Measurements from ENCODE around the gene NT5C2.

The NT5C2 gene

DNA sequence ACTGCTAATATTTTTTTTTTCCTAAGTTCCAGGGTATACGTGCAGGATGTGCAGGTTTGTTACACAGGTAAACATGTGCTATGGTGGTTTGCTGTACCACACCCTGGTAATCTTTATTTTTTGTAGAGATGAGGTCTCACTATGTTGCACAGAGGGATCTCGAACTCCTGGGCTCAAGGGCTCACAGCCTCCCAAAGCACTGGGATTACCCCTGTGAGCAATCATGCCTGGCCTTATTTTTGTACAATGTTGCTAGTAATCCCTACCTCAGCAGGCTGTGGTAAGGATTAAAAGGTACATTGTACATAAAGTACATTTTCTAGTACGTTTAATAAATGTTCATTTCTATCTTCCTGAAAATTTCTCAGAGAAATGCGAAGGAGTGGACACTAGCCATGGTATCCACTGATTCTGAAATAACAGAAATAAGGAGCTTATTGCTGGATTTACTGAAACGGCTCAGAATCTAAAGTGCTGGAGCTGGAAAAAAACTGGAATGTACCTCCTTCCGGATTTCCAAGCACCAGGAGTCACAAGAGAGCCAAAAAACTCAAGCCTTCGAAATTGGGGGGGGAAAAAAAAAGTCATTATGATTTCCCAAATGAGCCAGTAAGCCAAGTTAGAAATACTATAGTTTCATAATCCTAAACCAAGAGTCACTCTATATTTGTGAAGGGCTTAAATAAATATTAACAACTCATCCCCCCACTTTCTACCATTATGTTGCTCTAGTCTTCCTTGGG, 69.6 kb downstream of the NT5C2 start:
- DNase-seq (no peak), ATAC-seq (ENCODE audit: insufficient read depth, low read depth) (no peak)
- Histone ChIP-seq H3K9me3 (ENCODE audit: insufficient read depth, low read length, severe bottlenecking) (no peaks in the 10 kb centered on the region), H3K4me1 (ENCODE audit: insufficient read depth, low read length) (peaks cover 5% of the 10 kb centered on the region; the same call in 1 of the 2 replicates), H3K27ac (ENCODE audit: low read length) (no peak overlapping the region), H3K4me2 (ENCODE audit: insufficient read depth, low read length) (no peak overlapping the region), H2AFZ (ENCODE audit: low read depth, low read length) (no peak overlapping the region), H3K36me3 (ENCODE audit: insufficient read depth, low read length) (peaks cover 15% of the 10 kb centered on the region), H3K4me3 (ENCODE audit: low read depth in 1 of 2, low read length in 2 of 2) (no peak overlapping the region), H4K20me1 (ENCODE audit: insufficient read depth, low read length) (peaks cover 8% of the 10 kb centered on the region), H3K9ac (ENCODE audit: low read depth, low read length) (no peak overlapping the region), H3K79me2 (ENCODE audit: insufficient read depth, low read length) (peaks cover 58% of the 10 kb centered on the region), H3K27me3 (ENCODE audit: insufficient read depth, low read length, poor library complexity) (no peaks in the 10 kb centered on the region)
- no peak for TF ChIP-seq EZH2 (IDR thresholded peaks at IDR 0.05; ENCODE audit: borderline replicate concordance, low read depth, low read length, severe bottlenecking)
- TF ChIP-seq, protein P1, sequence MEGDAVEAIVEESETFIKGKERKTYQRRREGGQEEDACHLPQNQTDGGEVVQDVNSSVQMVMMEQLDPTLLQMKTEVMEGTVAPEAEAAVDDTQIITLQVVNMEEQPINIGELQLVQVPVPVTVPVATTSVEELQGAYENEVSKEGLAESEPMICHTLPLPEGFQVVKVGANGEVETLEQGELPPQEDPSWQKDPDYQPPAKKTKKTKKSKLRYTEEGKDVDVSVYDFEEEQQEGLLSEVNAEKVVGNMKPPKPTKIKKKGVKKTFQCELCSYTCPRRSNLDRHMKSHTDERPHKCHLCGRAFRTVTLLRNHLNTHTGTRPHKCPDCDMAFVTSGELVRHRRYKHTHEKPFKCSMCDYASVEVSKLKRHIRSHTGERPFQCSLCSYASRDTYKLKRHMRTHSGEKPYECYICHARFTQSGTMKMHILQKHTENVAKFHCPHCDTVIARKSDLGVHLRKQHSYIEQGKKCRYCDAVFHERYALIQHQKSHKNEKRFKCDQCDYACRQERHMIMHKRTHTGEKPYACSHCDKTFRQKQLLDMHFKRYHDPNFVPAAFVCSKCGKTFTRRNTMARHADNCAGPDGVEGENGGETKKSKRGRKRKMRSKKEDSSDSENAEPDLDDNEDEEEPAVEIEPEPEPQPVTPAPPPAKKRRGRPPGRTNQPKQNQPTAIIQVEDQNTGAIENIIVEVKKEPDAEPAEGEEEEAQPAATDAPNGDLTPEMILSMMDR (IDR thresholded peaks at IDR 0.05; ENCODE audit: borderline replicate concordance, extremely low read depth, low read length, poor library complexity, severe bottlenecking), result no peak

DNA sequence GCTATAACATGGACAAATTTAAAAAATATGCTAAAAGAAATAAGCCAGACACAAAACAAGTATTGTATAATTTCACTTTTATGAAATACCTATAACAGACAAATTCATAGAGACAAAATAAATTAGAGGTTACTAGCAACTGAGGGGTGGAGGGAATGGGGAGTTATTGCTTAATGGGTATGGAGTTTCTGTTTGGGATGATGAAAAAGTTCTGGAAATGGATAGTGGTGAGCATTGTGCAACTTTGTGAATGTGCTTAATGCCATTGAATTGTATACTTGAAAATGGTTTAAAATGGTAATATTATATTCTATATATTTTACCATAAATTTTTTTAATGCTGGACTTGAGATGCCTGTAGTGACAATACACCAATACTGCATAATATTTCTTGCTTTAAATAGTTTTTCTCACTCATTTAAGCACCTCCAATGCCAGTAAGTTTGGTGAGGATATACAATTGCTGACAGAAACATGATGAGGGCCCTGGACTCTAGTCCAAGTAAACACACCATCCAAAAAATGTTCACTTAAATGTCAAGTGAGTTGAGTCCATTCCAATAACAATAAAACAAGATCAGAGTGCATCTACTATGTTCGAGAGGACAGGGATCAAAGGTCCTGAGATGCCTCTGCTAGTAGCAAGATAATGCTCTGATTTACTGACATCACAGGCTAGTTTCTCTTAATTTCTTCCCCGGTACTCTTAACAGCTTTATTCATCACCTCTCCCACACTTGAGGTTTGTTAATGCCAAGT, 71.9 kb downstream of the NT5C2 start:
- TF ChIP-seq, protein P1 (IDR thresholded peaks at IDR 0.05; ENCODE audit: borderline replicate concordance, extremely low read depth, low read length, poor library complexity, severe bottlenecking), result no peak
- no peak for TF ChIP-seq EZH2 (IDR thresholded peaks at IDR 0.05; ENCODE audit: borderline replicate concordance, low read depth, low read length, severe bottlenecking)
- no peak overlapping the region for H3K4me2 ChIP-seq (ENCODE audit: insufficient read depth, low read length)
- no peak overlapping the region for H3K4me3 ChIP-seq (ENCODE audit: low read depth in 1 of 2, low read length in 2 of 2)
- peaks cover 5% of the 10 kb centered on the region; the same call in 1 of the 2 replicates for H3K4me1 ChIP-seq (ENCODE audit: insufficient read depth, low read length)
- no peak overlapping the region for H3K27ac ChIP-seq (ENCODE audit: low read length)
- peaks cover 10% of the 10 kb centered on the region for H3K36me3 ChIP-seq (ENCODE audit: insufficient read depth, low read length)
- ATAC-seq (ENCODE audit: insufficient read depth, low read depth) (no peak), DNase-seq (no peak)
- peaks cover 74% of the 10 kb centered on the region for H3K79me2 ChIP-seq (ENCODE audit: insufficient read depth, low read length)
- H3K9me3 ChIP-seq (ENCODE audit: insufficient read depth, low read length, severe bottlenecking), result no peaks in the 10 kb centered on the region
- no peaks in the 10 kb centered on the region for H3K27me3 ChIP-seq (ENCODE audit: insufficient read depth, low read length, poor library complexity)
- H4K20me1 ChIP-seq (ENCODE audit: insufficient read depth, low read length), result peaks cover 15% of the 10 kb centered on the region
- no peak overlapping the region for H2AFZ ChIP-seq (ENCODE audit: low read depth, low read length)
- H3K9ac ChIP-seq (ENCODE audit: low read depth, low read length), result no peak overlapping the region

DNA sequence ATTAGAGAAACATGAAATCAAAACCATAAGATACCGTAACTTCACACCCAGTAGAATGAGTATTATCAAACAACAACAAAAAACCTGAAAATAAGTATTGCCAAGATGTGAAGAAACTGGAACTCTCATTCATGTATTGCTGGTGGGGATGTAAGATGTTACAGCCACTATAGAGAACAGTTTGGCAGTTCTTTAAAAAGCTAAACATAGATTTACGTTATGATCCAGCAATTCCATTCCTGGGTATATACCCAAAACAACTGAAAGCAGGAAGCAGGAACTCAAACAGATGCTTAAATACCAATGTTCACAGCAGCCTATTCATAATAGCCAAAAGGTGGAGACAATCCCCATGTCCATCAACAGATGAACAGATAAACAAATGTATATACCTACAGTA, 72.5 kb downstream of the NT5C2 start:
- DNase-seq, result no peak
- no peak overlapping the region for H2AFZ ChIP-seq (ENCODE audit: low read depth, low read length)
- peaks cover 73% of the 10 kb centered on the region for H3K79me2 ChIP-seq (ENCODE audit: insufficient read depth, low read length)
- no peak overlapping the region for H3K27ac ChIP-seq (ENCODE audit: low read length)
- H3K4me1 ChIP-seq (ENCODE audit: insufficient read depth, low read length), result peaks cover under 1% of the 10 kb centered on the region; the same call in 1 of the 2 replicates
- ATAC-seq (ENCODE audit: insufficient read depth, low read depth), result no peak
- H3K4me3 ChIP-seq (ENCODE audit: low read depth in 1 of 2, low read length in 2 of 2), result no peak overlapping the region
- H3K9me3 ChIP-seq (ENCODE audit: insufficient read depth, low read length, severe bottlenecking), result no peaks in the 10 kb centered on the region
- H3K36me3 ChIP-seq (ENCODE audit: insufficient read depth, low read length), result peaks cover 10% of the 10 kb centered on the region
- H4K20me1 ChIP-seq (ENCODE audit: insufficient read depth, low read length), result peaks cover 15% of the 10 kb centered on the region
- no peak for TF ChIP-seq EZH2 (IDR thresholded peaks at IDR 0.05; ENCODE audit: borderline replicate concordance, low read depth, low read length, severe bottlenecking)
- TF ChIP-seq, protein P1 (IDR thresholded peaks at IDR 0.05; ENCODE audit: borderline replicate concordance, extremely low read depth, low read length, poor library complexity, severe bottlenecking), result no peak
- no peak overlapping the region for H3K4me2 ChIP-seq (ENCODE audit: insufficient read depth, low read length)
- H3K9ac ChIP-seq (ENCODE audit: low read depth, low read length), result no peak overlapping the region
- H3K27me3 ChIP-seq (ENCODE audit: insufficient read depth, low read length, poor library complexity), result no peaks in the 10 kb centered on the region

All from DND-41 (cell line).